H1 (cell line): Measurements from ENCODE around the gene CAMTA1. TPM values are rescaled to one million over a fixed set of nuclear protein-coding genes. Genes with fewer than 3 reads are reported as not detected.

Experiments
- CTCF ChIA-PET: fragments of 300-600 bp; sonication (Branson Sonifier 250); formaldehyde crosslinking; loops from one replicate; lab custom pipeline; 2021; ENCODE audit not compliant: partially characterized antibody; lab: Charles Lee
- POLR2A ChIA-PET: fragments of 300-600 bp; sonication (Branson Sonifier 250); formaldehyde crosslinking; loops from one replicate; lab custom pipeline; 2021; ENCODE audit warnings: inconsistent platforms; ENCODE audit not compliant: partially characterized antibody; lab: Charles Lee
- DNase-seq, 2 experiments: peaks; one replicate each; pipeline versions ENCODE4 v3.0.0 to v3.0.0-alpha.2; 2010 to 2022; ENCODE audit warnings: low spot score in 2 of 2, low read depth in 1 of 2, mixed read lengths in 1 of 2
- FAIRE-seq: peaks from 2 replicates; lab custom pipeline; 2011; peaks lifted over from hg19 to GRCh38; lab: Jason Lieb, UNC
- H2AFZ ChIP-seq: 2 replicates; pipeline ENCODE4 v1.8.1; 2012; ENCODE audit warnings: low read length, inconsistent platforms
- H2AK5ac ChIP-seq: 2 replicates; pipeline ENCODE4 v1.6.1; 2013; ENCODE audit warnings: low read depth, low read length
- H2BK120ac ChIP-seq: replicated peaks from 2 replicates; pipeline ENCODE3; 2013; ENCODE audit warnings: low read depth, low read length, inconsistent platforms
- H2BK12ac ChIP-seq: 2 replicates; pipeline ENCODE4 v1.6.1; 2013; ENCODE audit warnings: low read depth, low read length
- H2BK15ac ChIP-seq: 2 replicates; pipeline ENCODE4 v1.6.1; 2013; ENCODE audit warnings: low read length
- H2BK20ac ChIP-seq: 2 replicates; pipeline ENCODE4 v1.6.1; 2013; ENCODE audit warnings: low read length
- H2BK5ac ChIP-seq: 2 replicates; pipeline ENCODE4 v1.6.1; 2013; ENCODE audit warnings: low read depth, low read length
- H3K14ac ChIP-seq: 2 replicates; pipeline ENCODE4 v1.6.1; 2013; ENCODE audit warnings: inconsistent platforms; ENCODE audit not compliant: insufficient read length
- H3K18ac ChIP-seq: 2 replicates; pipeline ENCODE4 v1.6.1; 2013; ENCODE audit warnings: low read length; ENCODE audit errors: extremely low read depth
- H3K23ac ChIP-seq: 2 replicates; pipeline ENCODE4 v1.6.1; 2013; ENCODE audit warnings: inconsistent platforms; ENCODE audit not compliant: insufficient read length
- H3K23me2 ChIP-seq: 2 replicates; pipeline ENCODE4 v1.6.1; 2013; ENCODE audit warnings: low read depth, low read length
- H3K27ac ChIP-seq: 2 replicates; pipeline ENCODE4 v1.6.1; 2011; ENCODE audit warnings: low read depth, low read length, inconsistent platforms
- H3K27me3 ChIP-seq, 4 experiments: replicated peaks in 1 of 4; 1 replicate in 1 of 4; 2 replicates in 3 of 4; pipeline versions ENCODE4 v1.6.1 to v1.8.1; 2011 to 2013; ENCODE audit warnings: low read length in 3 of 4, mild to moderate bottlenecking in 3 of 4, inconsistent platforms in 2 of 4, mixed read lengths in 2 of 4, moderate library complexity in 1 of 4; ENCODE audit not compliant: control insufficient read depth in 3 of 4, insufficient read depth in 3 of 4; ENCODE audit errors: extremely low read depth in 1 of 4
- H3K36me3 ChIP-seq, 4 experiments: 2 replicates each; pipeline versions ENCODE4 v1.6.1 to v1.8.1; 2011 to 2013; ENCODE audit warnings: mild to moderate bottlenecking in 4 of 4, low read length in 3 of 4, moderate library complexity in 2 of 4, control low read depth in 1 of 4, inconsistent platforms in 1 of 4; ENCODE audit not compliant: insufficient read depth in 4 of 4, control insufficient read depth in 2 of 4
- H3K4ac ChIP-seq: replicated peaks from 2 replicates; pipeline ENCODE3; 2013; ENCODE audit warnings: low read length, low read depth, mixed read lengths, inconsistent platforms; ENCODE audit not compliant: insufficient read length
- H3K4me1 ChIP-seq, 4 experiments: replicated peaks in 1 of 4; 1 replicate in 1 of 4; 2 replicates in 3 of 4; pipeline versions ENCODE4 v1.6.1 to v1.8.1; 2011 to 2013; ENCODE audit warnings: low read length in 3 of 4, inconsistent platforms in 2 of 4, mixed read lengths in 1 of 4; ENCODE audit not compliant: insufficient read depth in 4 of 4, control insufficient read depth in 3 of 4
- H3K4me2 ChIP-seq, 2 experiments: 2 replicates each; pipeline versions ENCODE4 v1.6.1 to v1.8.1; 2011 to 2013; ENCODE audit warnings: low read depth in 2 of 2, low read length in 2 of 2, control low read depth in 1 of 2, inconsistent platforms in 1 of 2, mild to moderate bottlenecking in 1 of 2; ENCODE audit not compliant: insufficient read depth in 1 of 2
- H3K4me3 ChIP-seq, 4 experiments: fragments of 200-600, 300-600 bp in 1 of 4; sonication (generic), shearing (Covaris generic), sonication (Bioruptor Twin) in 1 of 4; 2 replicates each; pipeline versions ENCODE4 v1.5.1 to v1.8.1; 2011 to 2016; ENCODE audit warnings: low read length in 4 of 4, low read depth in 3 of 4, control low read depth in 2 of 4, inconsistent platforms in 2 of 4, mild to moderate bottlenecking in 2 of 4, mixed read lengths in 1 of 4, moderate library complexity in 1 of 4; ENCODE audit not compliant: insufficient read depth in 2 of 4; ENCODE audit errors: extremely low read depth in 1 of 4
- H3K56ac ChIP-seq: replicated peaks from 2 replicates; pipeline ENCODE3; 2013; ENCODE audit warnings: low read depth, mild to moderate bottlenecking, mixed read lengths, low read length, inconsistent platforms; ENCODE audit not compliant: insufficient read length
- H3K79me1 ChIP-seq: 2 replicates; pipeline ENCODE4 v1.6.1; 2013; ENCODE audit warnings: low read depth, low read length, control low read depth
- H3K79me2 ChIP-seq, 2 experiments: 2 replicates each; pipeline versions ENCODE4 v1.6.1 to v1.8.1; 2012 to 2013; ENCODE audit warnings: low read length in 2 of 2, mild to moderate bottlenecking in 2 of 2, inconsistent platforms in 1 of 2; ENCODE audit not compliant: insufficient read depth in 2 of 2, control insufficient read depth in 1 of 2
- H3K9ac ChIP-seq, 4 experiments: replicated peaks in 1 of 4; 1 replicate in 1 of 4; 2 replicates in 3 of 4; pipeline versions ENCODE4 v1.6.1 to v1.8.1; 2011 to 2013; ENCODE audit warnings: low read depth in 3 of 4, low read length in 3 of 4, control low read depth in 2 of 4, mild to moderate bottlenecking in 2 of 4, moderate library complexity in 2 of 4, inconsistent platforms in 1 of 4; ENCODE audit errors: extremely low read depth in 1 of 4
- H3K9me3 ChIP-seq, 2 experiments: 2 replicates each; pipeline versions ENCODE4 v1.6.1 to v1.8.1; 2012 to 2013; ENCODE audit warnings: mild to moderate bottlenecking in 2 of 2, moderate library complexity in 2 of 2, control low read depth in 1 of 2, inconsistent platforms in 1 of 2, low read depth in 1 of 2, low read length in 1 of 2, mixed read lengths in 1 of 2; ENCODE audit not compliant: insufficient read depth in 2 of 2
- H4K20me1 ChIP-seq, 2 experiments: replicated peaks in 1 of 2; 2 replicates each; pipeline versions ENCODE3 to v1.8.1; 2011 to 2013; ENCODE audit warnings: inconsistent platforms in 2 of 2, low read length in 2 of 2, mild to moderate bottlenecking in 1 of 2; ENCODE audit not compliant: insufficient read depth in 2 of 2, control insufficient read depth in 1 of 2
- H4K5ac ChIP-seq: 2 replicates; pipeline ENCODE4 v1.6.1; 2013; ENCODE audit warnings: low read length, low read depth, mixed read lengths, inconsistent platforms; ENCODE audit not compliant: insufficient read length
- H4K8ac ChIP-seq: 2 replicates; pipeline ENCODE4 v1.8.0; 2013; ENCODE audit warnings: mild to moderate bottlenecking, moderate library complexity, low read length, inconsistent platforms; ENCODE audit not compliant: insufficient read depth; ENCODE audit errors: extremely low read depth
- H4K91ac ChIP-seq: replicated peaks from 2 replicates; pipeline ENCODE3; 2013; ENCODE audit warnings: low read length, mixed read lengths, inconsistent platforms; ENCODE audit not compliant: insufficient read length
- JUND ChIP-seq: IDR thresholded peaks from 2 replicates; pipeline ENCODE4 v1.6.1; 2011; ENCODE audit warnings: mild to moderate bottlenecking, improper control_type of control experiment, low read length
- RAD21 ChIP-seq, 2 experiments: IDR thresholded peaks in 1 of 2; conservative IDR thresholded peaks in 1 of 2; 2 replicates each; pipeline ENCODE4 v1.6.1; 2011; ENCODE audit warnings: low read depth in 2 of 2, low read length in 2 of 2, improper control_type of control experiment in 1 of 2, inconsistent platforms in 1 of 2, mild to moderate bottlenecking in 1 of 2, moderate library complexity in 1 of 2
- WGBS, 2 experiments: shearing (Covaris generic) in 1 of 2; methylation state at CpG; one replicate each; pipeline versions ENCODE4 v1.1.6 to v1.1.7; 2013 to 2015; ENCODE audit warnings: low lambda C conversion rate in 2 of 2, mixed read lengths in 2 of 2, inconsistent platforms in 1 of 2, low coverage in 1 of 2, missing lambda C conversion rate in 1 of 2; ENCODE audit not compliant: insufficient replicate concordance in 2 of 2, insufficient coverage in 1 of 2, insufficient read length in 1 of 2; ENCODE audit errors: extremely low coverage in 1 of 2, missing lambda C conversion rate in 1 of 2; 5-methylcytosine and 5-hydroxymethylcytosine counted together
- polyA plus RNA-seq, 7 experiments: library from polyadenylated mRNA; depleted of rRNA in 3 of 7; stranded (reverse) in 5 of 7; unstranded in 2 of 7; fragments of >200 nt in 5 of 7; fragments of 200-250 nt in 2 of 7; gene quantifications; 1 replicate in 5 of 7; 2 replicates in 1 of 7; 4 replicates in 1 of 7; pipeline versions ENCODE4 v1.2.1 to v1.2.3, GENCODE V29; 2011 to 2013; ENCODE audit warnings: missing spikeins in 2 of 7, mixed read lengths in 2 of 7
- total RNA-seq: library from RNA; stranded (reverse); fragmentation: NEBNext Ultra II Directional; extraction: Animal tissue kit (Norgen Biotek cat#: 25700); gene quantifications from 2 replicates; pipeline ENCODE4 v1.2.1, GENCODE V29; 2021

CAMTA1 gene
- total and polyA plus RNA-seq, 2 of the 8 experiments (the other 6 are each of a cell fraction or from before 2014, with no cell fraction given), result 65.0 to 119 TPM

DNA sequence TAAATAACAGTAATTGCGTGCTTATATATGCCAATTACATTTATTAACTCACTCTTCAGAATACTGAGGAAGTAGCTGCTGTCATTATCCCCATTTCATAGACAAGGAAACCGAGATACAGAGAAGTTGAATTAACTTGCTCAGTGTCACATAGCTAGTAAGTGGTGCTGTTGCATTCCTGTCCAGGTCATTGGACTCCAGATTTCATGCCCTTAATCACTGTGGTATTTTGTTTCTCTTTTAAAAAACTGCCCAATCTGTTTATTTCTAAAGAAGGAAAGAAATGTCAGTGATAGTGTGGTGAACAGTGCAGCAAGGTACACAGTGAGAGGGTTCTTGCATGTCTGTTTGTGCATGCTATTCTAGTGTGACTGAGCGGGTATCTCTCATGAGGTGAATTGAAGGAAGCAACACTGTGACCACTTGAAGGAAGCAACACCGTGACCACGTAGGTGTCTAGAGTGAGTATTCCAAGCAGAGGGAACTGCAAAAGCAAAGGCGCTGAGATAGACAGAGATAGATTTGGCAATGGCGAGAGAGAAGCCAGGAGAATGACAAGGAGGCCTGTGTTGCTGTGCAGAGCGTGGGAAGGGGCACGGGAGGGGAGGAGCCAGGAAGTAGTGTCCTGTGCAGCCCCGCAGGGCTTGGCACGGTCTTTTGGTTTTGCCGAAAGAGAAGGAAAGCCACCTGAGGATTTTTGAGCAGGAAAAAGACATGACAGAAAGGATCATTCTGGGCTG, 95.9 kb downstream of the CAMTA1 start:
- Histone ChIP-seq H3K23ac (no peak overlapping the region), H4K91ac (no peak overlapping the region), H3K27me3 (no peaks in the 10 kb centered on the region), H4K20me1 (peaks cover 2 to 12% of the 10 kb centered on the region in 2 experiments), H4K5ac (no peak overlapping the region), H2AK5ac (no peak overlapping the region), H2AFZ (no peak overlapping the region), H3K27ac (no peak overlapping the region), H3K9me3 (no peaks in the 10 kb centered on the region), H2BK5ac (no peak overlapping the region), H4K8ac (no peak overlapping the region), H3K79me1 (peaks cover 11% of the 10 kb centered on the region; the same call in 1 of the 2 replicates), H2BK20ac (no peak overlapping the region), H3K14ac (no peak overlapping the region), H3K4ac (no peak overlapping the region), H3K56ac (no peak overlapping the region), H3K4me2 (no peak overlapping the region), H3K4me3 (no peak overlapping the region), H3K79me2 (no peaks in the 10 kb centered on the region; a peak in 1 of 4 replicates), H3K4me1 (no peaks in the 10 kb centered on the region), H2BK15ac (no peak overlapping the region), H3K9ac (no peak overlapping the region), H3K18ac (no peak overlapping the region), H3K23me2 (no peaks in the 10 kb centered on the region), H2BK12ac (no peak overlapping the region), H3K36me3 (peaks cover 0 to 2% (median 0%) of the 10 kb centered on the region in 4 experiments; a peak in 1 of 8 replicates), H2BK120ac (no peak overlapping the region)
- 89% methylated on average over 12 of the region's 12 CpGs; no CpG with 5 or more reads in 1 of the 2 experiments for WGBS, 2 experiments
- ChIA-PET CTCF (interaction anchor here (0.6 to 1.6 kb wide), 7 partner anchors 9 to 666 kb away, joined by 3 to 8 read pairs (median 4); no protein-coding TSS in a partner anchor), POLR2A (interaction anchor here (0.9 to 1.1 kb wide), 3 partner anchors 9 to 97 kb away, joined by 3 read pairs; no protein-coding TSS in a partner anchor)
- TF ChIP-seq RAD21 (IDR thresholded peaks at IDR 0.05 in 1 of 2, conservative IDR thresholded peaks at IDR 0.05 in 1 of 2; ENCODE audit: low read depth in 2 of 2, low read length in 2 of 2), result no peak
- no peak for TF ChIP-seq JUND
- DNase-seq, result no peak
- no peak for FAIRE-seq
